Natural killer cell (primary cell): Measurements from ENCODE around the gene LCN12. TPM values are rescaled to one million over a fixed set of nuclear protein-coding genes. Genes with fewer than 3 reads are reported as not detected.

Experiments used
- ATAC-seq, 3 donors: fragments of 150-1000 bp in 2 of 3; fragments of 200-7000 bp in 1 of 3; cut with Tn5 transposase; 1 replicate in 1 of 3; 2 replicates in 2 of 3; pipeline ENCODE4 v1.10.0; 2021; ENCODE audit warnings: mild to moderate bottlenecking in 2 of 3, moderate library complexity in 2 of 3
- DNase-seq, 2 donors: peaks; one replicate each; pipeline versions ENCODE4 v3.0.0 to v3.0.0-alpha.2; 2013 to 2021; ENCODE audit warnings: mixed read lengths in 1 of 2
- H3K27ac ChIP-seq: one replicate; pipeline ENCODE4 v1.5.1; 2013; ENCODE audit warnings: mild to moderate bottlenecking, low read length
- H3K27me3 ChIP-seq: one replicate; pipeline ENCODE4 v1.6.1; 2013; ENCODE audit warnings: low read length; ENCODE audit not compliant: control insufficient read depth, insufficient read depth
- H3K36me3 ChIP-seq: one replicate; pipeline ENCODE4 v1.6.1; 2013; ENCODE audit warnings: low read length; ENCODE audit not compliant: control insufficient read depth, insufficient read depth
- H3K4me1 ChIP-seq: one replicate; pipeline ENCODE4 v1.6.1; 2013; ENCODE audit warnings: low read length; ENCODE audit not compliant: control insufficient read depth, insufficient read depth
- H3K4me3 ChIP-seq: one replicate; pipeline ENCODE4 v1.5.1; 2013; ENCODE audit warnings: low read length
- H3K9me3 ChIP-seq: one replicate; pipeline ENCODE4 v1.6.1; 2013; ENCODE audit warnings: low read length; ENCODE audit not compliant: control insufficient read depth, insufficient read depth
- H3K27ac Mint-ChIP-seq, 2 donors: one replicate each; pipeline ENCODE4 v1.8.0; 2022; ENCODE audit warnings: mild to moderate bottlenecking in 2 of 2, mixed read lengths in 2 of 2, moderate library complexity in 1 of 2
- H3K27me3 Mint-ChIP-seq, 2 donors: one replicate each; pipeline ENCODE4 v1.8.0; 2022; ENCODE audit warnings: low read depth in 2 of 2, mixed read lengths in 2 of 2
- H3K36me3 Mint-ChIP-seq: one replicate; pipeline ENCODE4 v1.8.0; 2022; ENCODE audit warnings: mixed read lengths
- H3K4me1 Mint-ChIP-seq, 2 donors: one replicate each; pipeline ENCODE4 v1.8.0; 2022; ENCODE audit warnings: mixed read lengths in 2 of 2
- H3K4me3 Mint-ChIP-seq: one replicate; pipeline ENCODE4 v1.8.0; 2022; ENCODE audit warnings: mild to moderate bottlenecking, moderate library complexity, mixed read lengths
- H3K9me3 Mint-ChIP-seq, 2 donors: one replicate each; pipeline ENCODE4 v1.8.0; 2022; ENCODE audit warnings: mixed read lengths in 2 of 2
- WGBS: methylation state at CpG from one replicate; pipeline ENCODE4 v1.1.7; 2013; ENCODE audit warnings: missing lambda C conversion rate; ENCODE audit not compliant: insufficient coverage; 5-methylcytosine and 5-hydroxymethylcytosine counted together
- intact Hi-C: fragments of 100-400 bp; cut with micrococcal nuclease; formaldehyde crosslinking; loops from one replicate; pipeline ENCODE4 v1.14.2; 2022
- total RNA-seq, 4 donors: library from RNA; stranded (reverse); fragments of 120-200 nt in 1 of 4; gene quantifications; one replicate each; pipeline versions ENCODE4 v1.2.3 to v1.2.4, GENCODE V29; 2013 to 2022
- TF ChIP-seq, protein P1 (sequence below): fragments of 200-600 bp; IDR thresholded peaks from one replicate; pipeline ENCODE4 v1.8.0; 2022; ENCODE audit warnings: antibody characterized with exemption

Gene LCN12
- total RNA-seq, 3 donors from 2014 or later (not counting 1 experiment from before 2014, with no cell fraction given), result 9.2 to 11.3 (median 9.8) TPM

DNA sequence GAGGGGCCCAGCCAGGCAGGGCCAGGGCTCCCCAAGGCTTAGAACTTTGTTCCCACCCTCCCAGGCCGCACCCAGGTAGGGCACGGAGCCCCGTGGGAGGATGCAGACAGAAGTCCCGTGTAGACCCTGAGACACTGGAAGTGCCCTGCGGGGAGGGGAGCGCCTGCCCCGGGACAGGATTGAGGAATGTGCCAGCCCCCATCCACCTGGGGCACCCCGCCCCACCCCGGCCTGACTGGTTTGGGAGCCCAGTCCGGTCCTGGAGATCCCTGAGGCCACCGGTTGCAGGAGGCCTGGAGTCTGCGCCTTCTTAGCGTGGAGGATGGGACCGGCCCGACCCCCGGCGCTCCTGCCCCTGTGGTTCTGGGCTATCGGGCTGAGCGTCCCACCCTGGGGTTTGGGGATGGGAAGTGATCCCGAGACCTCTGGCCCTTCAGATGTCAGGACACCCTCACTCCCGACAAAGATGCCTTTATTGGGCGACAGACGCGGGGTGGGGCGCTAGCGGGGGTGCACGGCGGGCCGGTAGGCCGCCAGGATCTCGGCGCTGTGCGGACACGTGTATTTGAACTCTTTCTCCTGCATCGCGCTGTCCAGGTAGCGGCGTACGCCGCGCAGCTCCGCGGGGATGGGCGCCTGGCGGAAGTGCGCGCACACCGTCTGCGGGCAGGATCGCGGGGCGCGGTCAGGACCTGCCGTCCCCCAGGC lies 42.3 kb downstream of the LCN12 start:
- 81% methylated on average over 54 of the region's 54 CpGs for WGBS
- H3K27ac ChIP-seq, result no peak overlapping the region
- Mint-ChIP-seq H3K9me3 (no peaks in the 10 kb centered on the region), H3K4me3 (peak overlapping the region; percentile 88), H3K4me1 (peaks cover 32 to 70% of the 10 kb centered on the region in 2 donors), H3K27ac (peak overlapping the region; percentile 92 to 96), H3K27me3 (no peaks in the 10 kb centered on the region), H3K36me3 (no peaks in the 10 kb centered on the region)
- DNase-seq, result no peak
- no peaks in the 10 kb centered on the region for H3K27me3 ChIP-seq
- H3K36me3 ChIP-seq, result peaks cover 16% of the 10 kb centered on the region
- peaks cover 74% of the 10 kb centered on the region for H3K4me1 ChIP-seq
- no peak overlapping the region for H3K4me3 ChIP-seq
- no peaks in the 10 kb centered on the region for H3K9me3 ChIP-seq
- TF ChIP-seq, protein P1, sequence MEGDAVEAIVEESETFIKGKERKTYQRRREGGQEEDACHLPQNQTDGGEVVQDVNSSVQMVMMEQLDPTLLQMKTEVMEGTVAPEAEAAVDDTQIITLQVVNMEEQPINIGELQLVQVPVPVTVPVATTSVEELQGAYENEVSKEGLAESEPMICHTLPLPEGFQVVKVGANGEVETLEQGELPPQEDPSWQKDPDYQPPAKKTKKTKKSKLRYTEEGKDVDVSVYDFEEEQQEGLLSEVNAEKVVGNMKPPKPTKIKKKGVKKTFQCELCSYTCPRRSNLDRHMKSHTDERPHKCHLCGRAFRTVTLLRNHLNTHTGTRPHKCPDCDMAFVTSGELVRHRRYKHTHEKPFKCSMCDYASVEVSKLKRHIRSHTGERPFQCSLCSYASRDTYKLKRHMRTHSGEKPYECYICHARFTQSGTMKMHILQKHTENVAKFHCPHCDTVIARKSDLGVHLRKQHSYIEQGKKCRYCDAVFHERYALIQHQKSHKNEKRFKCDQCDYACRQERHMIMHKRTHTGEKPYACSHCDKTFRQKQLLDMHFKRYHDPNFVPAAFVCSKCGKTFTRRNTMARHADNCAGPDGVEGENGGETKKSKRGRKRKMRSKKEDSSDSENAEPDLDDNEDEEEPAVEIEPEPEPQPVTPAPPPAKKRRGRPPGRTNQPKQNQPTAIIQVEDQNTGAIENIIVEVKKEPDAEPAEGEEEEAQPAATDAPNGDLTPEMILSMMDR, result no peak
- no peak for ATAC-seq
- intact Hi-C loops, result no loop called here

DNA sequence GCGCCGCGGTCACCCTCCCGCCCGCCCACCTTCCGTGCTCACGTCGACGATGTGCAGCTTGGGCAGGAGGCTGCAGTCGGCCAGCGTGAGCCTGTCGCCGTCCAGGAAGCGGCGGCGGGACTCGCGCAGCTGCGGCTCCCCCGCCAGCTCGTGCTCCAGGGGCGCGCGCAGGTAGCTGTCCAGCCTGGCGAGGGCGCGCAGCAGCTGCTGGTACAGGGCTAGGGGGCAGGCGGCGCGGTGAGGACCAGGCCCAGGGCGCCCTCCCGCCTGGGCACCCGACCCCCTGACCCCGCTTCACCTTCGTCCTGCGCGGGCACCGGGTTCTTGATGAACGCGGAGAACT lies 42.8 kb downstream of the LCN12 start:
- Histone ChIP-seq H3K9me3 (no peaks in the 10 kb centered on the region), H3K27ac (peak overlapping the region; percentile 96), H3K36me3 (peaks cover 16% of the 10 kb centered on the region), H3K27me3 (no peaks in the 10 kb centered on the region), H3K4me1 (peaks cover 79% of the 10 kb centered on the region), H3K4me3 (peak overlapping the region; percentile 55)
- H3K27ac Mint-ChIP-seq, result peak overlapping the region; percentile 97 to 99
- 62% methylated on average over 40 of the region's 40 CpGs for WGBS
- TF ChIP-seq, protein P1, result no peak
- intact Hi-C loops, result loop anchor here (5.0 kb wide), 1 partner anchor 148 kb away; the partner anchor contains the start of gene PHPT1
- peak overlapping the region; percentile 73 for H3K4me3 Mint-ChIP-seq
- peak in 1 of 2 donors; percentile 26 for DNase-seq
- no peaks in the 10 kb centered on the region for H3K27me3 Mint-ChIP-seq
- no peaks in the 10 kb centered on the region for H3K9me3 Mint-ChIP-seq
- H3K36me3 Mint-ChIP-seq, result no peaks in the 10 kb centered on the region
- peaks cover 33 to 71% of the 10 kb centered on the region in 2 donors for H3K4me1 Mint-ChIP-seq
- ATAC-seq, result no peak

DNA sequence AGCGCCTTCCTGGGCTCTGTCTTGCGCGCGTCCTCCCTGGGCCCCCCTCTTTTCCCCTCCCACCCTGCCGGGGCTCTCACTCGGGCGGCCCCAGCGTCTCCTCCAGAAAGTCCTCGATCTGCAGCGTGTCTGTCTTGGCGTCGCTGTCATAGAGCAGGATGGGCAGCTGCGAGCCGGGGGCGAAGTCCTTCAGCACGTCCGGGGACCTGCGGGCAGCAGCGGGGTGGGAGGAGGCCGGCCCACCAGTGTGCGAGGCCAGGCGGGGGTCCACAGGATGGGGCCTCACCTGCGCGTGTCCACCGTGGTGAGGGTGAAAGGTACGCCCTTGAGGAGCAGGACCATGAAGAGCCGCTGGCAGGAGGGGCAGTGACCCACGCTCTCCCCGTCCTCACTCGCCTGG lies 43.3 kb downstream of the LCN12 start:
- 48% methylated on average over 30 of the region's 30 CpGs for WGBS
- peak overlapping the region; percentile 97 to 99 for H3K27ac Mint-ChIP-seq
- H3K27me3 ChIP-seq, result no peaks in the 10 kb centered on the region
- no peaks in the 10 kb centered on the region for H3K36me3 Mint-ChIP-seq
- TF ChIP-seq, protein P1, result no peak
- no peaks in the 10 kb centered on the region for H3K27me3 Mint-ChIP-seq
- H3K36me3 ChIP-seq, result peaks cover 16% of the 10 kb centered on the region
- H3K27ac ChIP-seq, result peak overlapping the region; percentile 96
- intact Hi-C loops, result loop anchor here (5.0 kb wide), 1 partner anchor 148 kb away; the partner anchor contains the start of gene PHPT1
- H3K4me3 Mint-ChIP-seq, result peak overlapping the region; percentile 73
- ATAC-seq (no peak), DNase-seq (no peak)
- no peaks in the 10 kb centered on the region for H3K9me3 ChIP-seq
- peaks cover 38 to 74% of the 10 kb centered on the region in 2 donors for H3K4me1 Mint-ChIP-seq
- H3K9me3 Mint-ChIP-seq, result no peaks in the 10 kb centered on the region
- H3K4me3 ChIP-seq, result peak overlapping the region; percentile 55
- H3K4me1 ChIP-seq, result peaks cover 85% of the 10 kb centered on the region
